Fibroblast of pulmonary artery (primary cell): ENCODE results near the gene CSTPP1.

Experiments
- DNase-seq: peaks from one replicate; pipeline ENCODE4 v3.0.0-alpha.2; 2010; ENCODE audit warnings: low read depth
- H3K4me3 ChIP-seq: replicated peaks from 2 replicates; pipeline ENCODE4 v1.5.1; 2011; ENCODE audit warnings: low read depth, mild to moderate bottlenecking, control low read depth, low read length, moderate library complexity
- CTCF ChIP-seq: IDR thresholded peaks from 2 replicates; pipeline ENCODE4 v1.5.1; 2011; ENCODE audit warnings: mild to moderate bottlenecking, control low read depth, low read length, inconsistent platforms; ENCODE audit errors: missing control alignments

The CSTPP1 gene

GRCh38 chr11:46944356-46945075 is 8.0 kb downstream of the CSTPP1 start:
- TF ChIP-seq CTCF: no peak
- H3K4me3 ChIP-seq: no peak overlapping the region
- DNase-seq: no peak

GRCh38 chr11:46947399-46948077 is 11.0 kb downstream of the CSTPP1 start:
- DNase-seq: no peak
- H3K4me3 ChIP-seq: no peak overlapping the region
- TF ChIP-seq CTCF: no peak

GRCh38 chr11:46948378-46949131 is 12.0 kb downstream of the CSTPP1 start:
- no peak overlapping the region for H3K4me3 ChIP-seq
- TF ChIP-seq CTCF: no peak
- peak; percentile 78 for DNase-seq

GRCh38 chr11:46949297-46949696 is 12.7 kb downstream of the CSTPP1 start:
- no peak overlapping the region for H3K4me3 ChIP-seq
- no peak for TF ChIP-seq CTCF

GRCh38 chr11:46951864-46952263 is 15.3 kb downstream of the CSTPP1 start:
- TF ChIP-seq CTCF: no peak
- no peak overlapping the region for H3K4me3 ChIP-seq
- DNase-seq: peak; percentile 23

More at GRCh38 chr11:46949297-46949696, 12.7 kb downstream of the CSTPP1 start:
- DNase-seq: no peak

GRCh38 chr11:46952553-46952952 is 16.0 kb downstream of the CSTPP1 start:
- no peak for DNase-seq

More at GRCh38 chr11:46952553-46952952, 16.0 kb downstream of the CSTPP1 start:
- no peak overlapping the region for H3K4me3 ChIP-seq
- TF ChIP-seq CTCF: no peak
